Naive B cell (primary cell): ENCODE results near the gene DDX41. TPM values are rescaled to one million over a fixed set of nuclear protein-coding genes. Genes with fewer than 3 reads are reported as not detected.
"Not testable (repeated sequence)": the region's sequence is repeated elsewhere in the genome, so short reads cannot be mapped to it uniquely, and the experiment has no call there.

ENCODE experiments used
- ATAC-seq, 2 donors: fragments of 150-1000 bp; cut with Tn5 transposase; 2 replicates each; pipeline ENCODE4 v1.10.0; 2021; ENCODE audit warnings: low read depth in 2 of 2, mild to moderate bottlenecking in 2 of 2, moderate library complexity in 2 of 2
- DNase-seq: peaks from one replicate; pipeline ENCODE4 v3.0.0; 2022
- H3K27ac Mint-ChIP-seq, 6 donors: one replicate each; pipeline ENCODE4 v1.8.0; 2020 to 2022; ENCODE audit warnings: mild to moderate bottlenecking in 6 of 6, mixed read lengths in 6 of 6, moderate library complexity in 5 of 6, inconsistent platforms in 2 of 6
- H3K27me3 Mint-ChIP-seq, 3 donors: one replicate each; pipeline ENCODE4 v1.8.0; 2021 to 2022; ENCODE audit warnings: mixed read lengths in 3 of 3, mild to moderate bottlenecking in 1 of 3
- H3K36me3 Mint-ChIP-seq, 2 donors: one replicate each; pipeline ENCODE4 v1.8.0; 2020 to 2022; ENCODE audit warnings: mixed read lengths in 2 of 2, inconsistent platforms in 1 of 2, mild to moderate bottlenecking in 1 of 2
- H3K4me1 Mint-ChIP-seq, 3 donors: one replicate each; pipeline ENCODE4 v1.8.0; 2020 to 2022; ENCODE audit warnings: mixed read lengths in 3 of 3, inconsistent platforms in 1 of 3, mild to moderate bottlenecking in 1 of 3, moderate library complexity in 1 of 3
- H3K4me3 Mint-ChIP-seq, 8 donors: one replicate each; pipeline ENCODE4 v1.8.0; 2020 to 2022; ENCODE audit warnings: mild to moderate bottlenecking in 8 of 8, mixed read lengths in 8 of 8, moderate library complexity in 8 of 8, inconsistent platforms in 2 of 8
- H3K9me3 Mint-ChIP-seq, 7 donors: one replicate each; pipeline ENCODE4 v1.8.0; 2020 to 2022; ENCODE audit warnings: mixed read lengths in 7 of 7, mild to moderate bottlenecking in 5 of 7, inconsistent platforms in 2 of 7, moderate library complexity in 1 of 7
- polyA plus RNA-seq, 6 donors: library from polyadenylated mRNA; unstranded; fragments of 300-500 nt; fragmentation: Illumina TruSeq; gene quantifications; one replicate each; pipeline ENCODE4 v1.2.3, GENCODE V29; 2021; ENCODE audit warnings: low read depth in 6 of 6

DDX41 gene
- polyA plus RNA-seq = 10 to 100 TPM; 25.8 to 72.8 (median 43.0) TPM

DNA sequence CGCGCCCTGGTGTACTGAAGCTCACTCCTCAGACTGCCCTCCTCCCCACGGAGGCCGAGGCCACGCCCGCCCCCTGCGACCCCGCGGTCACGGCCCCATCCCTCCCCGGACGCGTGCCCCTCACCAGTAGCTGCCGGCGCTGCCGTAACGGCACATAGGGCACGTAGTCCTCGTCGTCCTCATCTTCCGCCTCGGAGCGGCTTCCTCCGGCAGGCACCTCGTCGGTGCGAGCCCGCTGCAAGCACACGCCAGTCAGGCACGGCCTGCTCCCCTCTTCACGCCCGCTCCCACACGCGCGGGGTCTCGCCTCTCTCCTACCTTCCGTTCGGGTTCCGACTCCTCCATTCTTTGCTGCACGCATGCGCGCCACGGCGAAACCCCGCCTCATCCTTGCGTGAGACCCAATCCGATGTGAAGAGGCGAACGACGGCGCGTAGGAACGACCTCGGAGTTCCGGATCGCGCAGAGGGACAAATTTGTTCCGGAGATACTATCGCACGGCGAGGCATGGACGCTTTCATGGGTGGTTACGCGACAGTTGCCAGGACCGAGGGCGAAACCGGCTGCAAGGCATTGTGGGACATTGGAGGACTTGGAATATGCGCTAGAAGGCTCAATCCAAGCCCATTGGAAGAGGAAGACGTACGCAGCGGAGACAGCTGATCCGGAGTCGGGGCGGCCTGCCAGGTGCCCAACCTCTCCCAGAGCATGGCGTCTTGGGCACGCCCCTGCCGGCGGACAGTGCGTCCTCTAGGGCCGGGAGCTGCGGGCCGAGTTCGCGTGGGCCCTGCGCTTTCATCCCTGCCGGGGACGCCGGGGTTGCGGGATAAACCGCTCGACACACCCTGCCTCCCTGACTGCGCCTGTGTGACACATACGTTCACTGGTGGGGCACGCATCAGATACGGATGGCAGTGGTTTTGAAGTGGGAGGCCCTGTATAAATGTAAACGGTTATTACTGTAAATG lies at the start of gene DDX41:
DDX41 (minus strand) TSS at position 361 of the 968 bp plus-strand sequence; CDS start at position 345, 16 bp downstream.
- H3K36me3 Mint-ChIP-seq = peaks cover 0 to 17% of the 10 kb centered on the region in 2 donors
- DNase-seq (peak; percentile 94), ATAC-seq (peak; percentile 91 to 93)
- no peaks in the 10 kb centered on the region for H3K27me3 Mint-ChIP-seq
- peaks cover 45 to 70% (median 60%) of the 10 kb centered on the region in 3 donors for H3K4me1 Mint-ChIP-seq
- peak within 1 kb of the TSS; percentile 86 to 99 (median 95) for H3K4me3 Mint-ChIP-seq
- peak within 1 kb of the TSS; percentile 15 to 99 (median 90) for H3K27ac Mint-ChIP-seq
- no peaks in the 10 kb centered on the region for H3K9me3 Mint-ChIP-seq

DNA sequence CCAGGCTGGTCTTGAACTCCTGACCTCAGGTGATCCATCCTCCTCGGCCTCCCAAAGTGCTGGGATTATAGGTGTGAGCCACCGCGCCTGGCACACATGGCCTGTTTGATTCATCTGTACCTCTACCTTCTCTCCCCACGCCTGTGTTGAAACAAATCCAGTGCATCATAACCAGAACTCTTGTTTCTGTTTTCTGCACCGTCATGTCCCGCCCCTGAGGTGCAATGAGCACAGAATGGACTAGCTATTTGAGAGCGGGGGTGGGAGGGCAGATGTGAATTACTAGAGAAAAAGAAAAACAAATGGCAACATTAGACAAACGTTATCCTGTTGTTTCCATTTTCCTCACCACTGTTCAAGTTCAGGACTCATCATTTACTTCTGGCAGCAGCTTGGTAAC lies 48.3 kb upstream of the DDX41 start:
- ATAC-seq (no peak), DNase-seq (no peak)
- Mint-ChIP-seq H3K4me1 (no peaks in the 10 kb centered on the region), H3K36me3 (no peaks in the 10 kb centered on the region), H3K9me3 (peaks cover 0 to 2% (median 0%) of the 10 kb centered on the region in 7 donors), H3K4me3 (no peak overlapping the region), H3K27ac (no peak overlapping the region), H3K27me3 (peaks cover 7 to 31% (median 22%) of the 10 kb centered on the region in 3 donors)

DNA sequence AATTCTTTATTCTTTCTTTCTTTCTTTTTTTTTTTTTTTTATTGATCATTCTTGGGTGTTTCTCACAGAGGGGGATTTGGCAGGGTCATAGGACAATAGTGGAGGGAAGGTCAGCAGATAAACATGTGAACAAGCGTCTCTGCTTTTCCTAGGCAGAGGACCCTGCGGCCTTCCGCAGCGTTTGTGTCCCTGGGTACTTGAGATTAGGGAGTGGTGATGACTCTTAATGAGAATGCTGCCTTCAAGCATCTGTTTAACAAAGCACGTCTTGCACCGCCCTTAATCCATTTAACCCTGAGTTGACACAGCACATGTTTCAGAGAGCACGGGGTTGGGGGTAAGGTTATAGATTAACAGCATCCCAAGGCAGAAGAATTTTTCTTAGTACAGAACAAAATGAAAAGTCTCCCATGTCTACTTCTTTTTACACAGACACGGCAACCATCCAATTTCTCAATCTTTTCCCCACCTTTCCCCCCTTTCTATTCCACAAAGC lies 42.7 kb upstream of the DDX41 start:
- not testable (repeated sequence) for ATAC-seq, H3K27ac Mint-ChIP-seq, DNase-seq, H3K4me3 Mint-ChIP-seq, H3K27me3 Mint-ChIP-seq, H3K36me3 Mint-ChIP-seq, H3K4me1 Mint-ChIP-seq, H3K9me3 Mint-ChIP-seq

DNA sequence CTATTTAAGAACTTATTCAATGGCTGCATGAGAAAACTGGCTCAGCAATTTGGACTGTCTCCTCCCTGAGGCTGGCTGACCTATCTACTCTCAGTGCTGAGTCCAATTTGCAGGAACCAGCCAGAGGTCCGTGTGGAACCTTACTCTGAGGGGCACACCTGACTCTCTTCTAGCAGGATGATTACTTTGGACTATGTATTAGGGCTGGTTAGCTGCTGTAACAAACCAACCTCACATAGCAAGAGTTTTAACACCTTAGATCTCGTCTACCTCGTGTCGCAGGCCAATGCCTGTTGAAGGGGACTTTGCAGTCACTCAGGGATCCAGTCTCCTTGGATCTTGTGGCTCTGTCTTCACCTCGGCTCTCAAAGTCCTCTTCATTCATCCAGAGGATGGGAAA lies 41.0 kb upstream of the DDX41 start:
- H3K4me3 Mint-ChIP-seq = peak overlapping the region in 1 of 8 donors; percentile 73
- no peak overlapping the region for H3K27ac Mint-ChIP-seq
- no peak for ATAC-seq

DNA sequence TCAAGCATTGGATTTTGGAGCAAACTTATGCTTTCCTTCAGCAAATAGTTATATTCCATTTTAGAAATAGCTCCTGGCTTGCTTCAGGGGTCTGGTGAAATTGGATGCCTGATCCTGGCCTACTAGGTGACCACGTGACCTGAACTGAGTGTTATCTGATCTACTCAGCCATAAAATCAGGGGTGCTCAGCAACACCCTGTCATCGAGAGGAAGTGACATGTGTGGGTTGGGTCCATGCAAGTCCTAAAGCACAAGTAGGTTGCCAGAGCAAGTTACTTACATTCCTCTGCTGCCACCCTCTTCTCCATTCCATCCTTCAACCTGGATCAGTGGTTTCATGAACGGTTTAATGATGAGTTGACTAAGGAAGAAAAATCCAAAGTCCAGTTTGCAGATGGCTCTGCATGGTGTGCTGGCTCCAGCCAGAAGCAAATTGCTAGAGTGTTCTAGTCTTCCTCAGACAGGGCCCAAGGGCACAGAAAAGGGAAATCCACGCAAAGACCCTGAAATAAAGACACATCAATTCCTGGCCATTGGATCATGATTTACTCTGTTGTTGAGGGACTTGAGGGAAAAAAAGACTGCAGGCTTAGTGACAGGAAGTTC lies 40.4 kb upstream of the DDX41 start:
- peak overlapping the region in 1 of 6 donors; percentile 72 for H3K27ac Mint-ChIP-seq
- no peak for DNase-seq
- H3K27me3 Mint-ChIP-seq = no peaks in the 10 kb centered on the region
- H3K4me3 Mint-ChIP-seq = peak overlapping the region in 1 of 8 donors; percentile 73
- peaks cover 0 to 2% (median 0%) of the 10 kb centered on the region in 7 donors for H3K9me3 Mint-ChIP-seq
- H3K4me1 Mint-ChIP-seq = peaks cover 19 to 23% (median 22%) of the 10 kb centered on the region in 3 donors
- no peak for ATAC-seq
- no peaks in the 10 kb centered on the region for H3K36me3 Mint-ChIP-seq

More for the DNA sequence above, 41.0 kb upstream of the DDX41 start:
- peaks cover 14 to 18% (median 16%) of the 10 kb centered on the region in 3 donors for H3K4me1 Mint-ChIP-seq
- DNase-seq = no peak
- no peaks in the 10 kb centered on the region for H3K27me3 Mint-ChIP-seq
- H3K9me3 Mint-ChIP-seq = peaks cover 0 to 2% (median 0%) of the 10 kb centered on the region in 7 donors
- H3K36me3 Mint-ChIP-seq = no peaks in the 10 kb centered on the region

DNA sequence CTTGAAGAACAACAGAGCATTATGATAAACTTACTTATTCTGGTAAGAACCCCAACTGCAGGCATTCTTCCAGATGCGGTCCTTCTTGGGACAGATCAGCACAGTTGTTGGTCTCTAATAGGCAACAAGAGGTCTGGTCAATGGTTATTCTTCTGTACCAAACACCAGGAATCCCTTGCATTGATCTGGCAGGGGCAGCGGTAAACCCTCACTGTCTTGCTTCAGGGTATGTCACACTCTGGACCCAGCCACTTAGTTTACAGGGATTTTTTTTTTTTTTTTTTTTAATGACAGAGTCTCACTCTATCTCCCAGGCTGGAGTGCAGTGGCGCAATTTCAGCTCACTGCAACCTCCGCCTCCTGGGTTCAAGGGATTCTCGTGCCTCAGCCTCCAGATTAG lies 38.9 kb upstream of the DDX41 start:
- H3K36me3 Mint-ChIP-seq = no peaks in the 10 kb centered on the region
- ATAC-seq = no peak
- H3K9me3 Mint-ChIP-seq = no peaks in the 10 kb centered on the region
- DNase-seq = no peak
- no peak overlapping the region for H3K27ac Mint-ChIP-seq
- H3K4me3 Mint-ChIP-seq = peak overlapping the region in 5 of 8 donors; percentile 83 to 95 (median 90)
- H3K27me3 Mint-ChIP-seq = no peaks in the 10 kb centered on the region
- H3K4me1 Mint-ChIP-seq = peaks cover 22 to 29% (median 26%) of the 10 kb centered on the region in 3 donors

DNA sequence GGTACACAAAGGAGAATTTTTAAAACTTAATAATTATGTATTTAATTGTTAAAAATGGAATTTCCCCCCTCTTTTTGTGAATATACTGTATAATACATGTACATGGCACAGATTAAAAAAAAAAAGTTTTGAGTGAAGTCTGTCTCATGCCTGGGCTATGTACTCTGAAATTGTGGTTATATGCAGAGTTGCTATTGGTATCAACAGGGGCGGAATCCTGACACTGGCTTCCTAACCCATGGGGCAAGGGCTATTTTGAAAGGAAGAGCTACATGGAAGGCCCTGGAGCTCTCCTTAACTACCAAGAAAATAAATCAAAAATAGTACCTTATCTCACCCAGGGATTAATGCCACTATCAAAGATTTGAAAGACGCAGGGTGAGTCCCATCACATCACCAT lies 38.5 kb upstream of the DDX41 start:
- Mint-ChIP-seq H3K4me1 (peaks cover 24 to 32% (median 30%) of the 10 kb centered on the region in 3 donors), H3K4me3 (peak overlapping the region; percentile 15 to 95 (median 90)), H3K9me3 (no peaks in the 10 kb centered on the region), H3K27ac (peak overlapping the region in 1 of 6 donors; percentile 88), H3K27me3 (no peaks in the 10 kb centered on the region), H3K36me3 (no peaks in the 10 kb centered on the region)
- no peak for ATAC-seq
- no peak for DNase-seq

DNA sequence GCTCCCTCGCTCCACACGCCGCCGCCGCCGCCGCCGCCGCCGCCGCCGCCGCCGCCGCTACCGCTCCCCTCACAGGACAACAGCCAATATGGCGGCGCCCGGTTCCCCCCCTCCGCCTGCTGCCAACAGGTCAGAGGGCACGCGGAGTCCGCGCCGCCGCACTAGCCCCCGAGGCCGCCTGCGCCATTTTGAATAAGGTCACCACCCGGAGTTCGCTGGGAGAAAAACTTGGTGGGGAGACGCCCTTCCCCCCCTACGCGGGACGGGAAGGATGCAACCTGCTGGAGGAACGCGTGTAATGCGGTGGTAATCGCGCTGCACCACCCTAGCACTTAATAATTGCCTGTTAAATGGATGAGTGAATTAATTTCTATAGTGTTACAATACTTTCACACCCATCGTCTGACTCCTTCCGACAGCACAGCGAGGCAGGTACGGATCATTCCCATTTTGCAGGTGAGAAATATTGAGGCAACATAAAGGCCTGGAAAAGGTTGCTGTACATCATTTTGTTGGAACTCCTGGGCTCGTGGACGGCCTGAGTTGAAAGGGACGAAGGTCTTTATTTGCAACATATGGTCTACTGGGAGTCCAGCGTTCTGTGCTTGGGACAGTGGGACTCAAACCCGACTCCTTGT lies 37.8 kb upstream of the DDX41 start, which contains the start of gene FAM193B:
FAM193B (minus strand) TSS at position 90 of the 638 bp plus-strand sequence. CDS start 105 bp downstream, outside the sequence.
- peak within 1 kb of the TSS; percentile 69 to 91 (median 84) for H3K27ac Mint-ChIP-seq
- H3K4me1 Mint-ChIP-seq = peaks cover 26 to 38% (median 33%) of the 10 kb centered on the region in 3 donors
- no peaks in the 10 kb centered on the region for H3K9me3 Mint-ChIP-seq
- DNase-seq (peak; percentile 93), ATAC-seq (peak; percentile 94 to 96)
- no peaks in the 10 kb centered on the region for H3K36me3 Mint-ChIP-seq
- no peaks in the 10 kb centered on the region for H3K27me3 Mint-ChIP-seq
- peak within 1 kb of the TSS; percentile 83 to 95 (median 92) for H3K4me3 Mint-ChIP-seq

DNA sequence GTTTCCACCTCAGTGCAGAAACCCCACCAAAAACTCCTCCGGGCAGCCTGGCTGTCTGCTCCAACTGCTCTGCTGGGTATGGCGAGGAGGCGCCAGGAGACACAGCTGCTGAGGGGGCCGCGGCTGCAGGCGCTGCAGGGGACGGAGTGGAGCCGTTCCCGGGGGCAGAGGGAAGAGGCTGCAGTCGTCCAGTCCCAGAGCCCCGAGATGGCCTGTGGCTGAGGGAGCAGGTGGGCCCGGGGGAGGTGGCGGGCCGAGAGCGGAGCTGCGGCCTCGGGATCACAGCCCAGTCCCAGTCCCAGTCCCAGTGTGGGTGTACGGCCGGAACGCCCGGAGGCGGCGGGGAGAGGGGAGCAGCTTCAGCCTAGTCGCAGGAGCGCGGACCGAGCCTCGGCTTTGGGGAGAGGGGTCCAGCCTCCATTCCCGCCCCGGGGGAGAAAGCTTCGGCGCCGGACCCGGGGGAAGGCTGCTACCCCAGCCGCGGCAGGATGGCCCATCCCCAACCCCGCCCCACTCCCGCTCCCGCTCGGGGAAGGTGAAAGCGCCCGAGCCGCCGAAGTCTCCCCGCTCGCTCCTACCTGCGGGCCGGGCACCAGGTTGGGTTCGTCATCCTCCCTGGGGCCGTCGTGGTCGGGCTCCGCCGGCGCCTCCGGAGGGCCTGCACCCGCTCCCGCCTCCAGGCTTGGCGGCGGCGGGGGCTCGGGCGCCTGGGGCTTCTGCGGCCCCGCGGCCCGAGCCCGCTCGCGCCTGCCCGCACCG lies 37.1 kb upstream of the DDX41 start:
- H3K9me3 Mint-ChIP-seq = no peaks in the 10 kb centered on the region
- peak; percentile 44 to 48 for ATAC-seq
- H3K27me3 Mint-ChIP-seq = no peaks in the 10 kb centered on the region
- peaks cover 28 to 42% (median 35%) of the 10 kb centered on the region in 3 donors for H3K4me1 Mint-ChIP-seq
- no peaks in the 10 kb centered on the region for H3K36me3 Mint-ChIP-seq
- peak; percentile 4 for DNase-seq
- H3K27ac Mint-ChIP-seq = peak overlapping the region in 3 of 6 donors; percentile 42 to 80 (median 65)
- peak overlapping the region; percentile 79 to 94 (median 86) for H3K4me3 Mint-ChIP-seq

DNA sequence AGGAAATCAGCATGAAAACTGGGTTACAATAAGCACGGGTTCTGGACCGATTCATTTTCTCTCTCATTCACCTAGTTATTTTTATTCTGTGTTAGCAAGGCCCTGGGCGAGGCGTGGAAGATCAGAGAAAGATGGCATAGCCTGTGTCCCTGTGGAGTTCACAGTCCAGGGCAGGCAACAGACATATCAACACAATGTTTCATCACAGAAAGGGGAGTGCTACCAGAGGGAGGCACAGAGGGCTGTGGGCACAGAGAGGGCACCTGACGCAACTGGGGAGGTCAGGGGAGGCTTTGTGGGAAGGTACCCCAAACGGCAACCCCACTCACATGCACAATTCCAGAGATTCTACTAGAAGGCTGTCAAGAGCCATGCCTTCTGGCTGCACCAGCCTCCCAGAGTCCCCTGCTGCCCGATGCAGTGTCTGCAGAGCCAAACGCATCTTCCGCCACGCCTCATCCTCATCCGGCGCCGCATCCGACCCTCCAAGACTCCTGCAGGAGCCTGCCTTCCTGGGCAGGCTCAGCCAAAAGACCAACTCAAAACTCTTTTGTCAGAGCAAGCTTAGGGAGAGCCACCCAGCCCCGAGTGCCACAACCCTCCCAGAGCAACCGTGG lies 36.2 kb upstream of the DDX41 start:
- H3K27me3 Mint-ChIP-seq = no peaks in the 10 kb centered on the region
- peak overlapping the region in 5 of 6 donors; percentile 1 to 72 (median 28) for H3K27ac Mint-ChIP-seq
- no peak for ATAC-seq
- peak overlapping the region; percentile 78 to 94 (median 86) for H3K4me3 Mint-ChIP-seq
- H3K4me1 Mint-ChIP-seq = peaks cover 34 to 51% (median 43%) of the 10 kb centered on the region in 3 donors
- DNase-seq = no peak
- H3K36me3 Mint-ChIP-seq = no peaks in the 10 kb centered on the region
- H3K9me3 Mint-ChIP-seq = no peaks in the 10 kb centered on the region

DNA sequence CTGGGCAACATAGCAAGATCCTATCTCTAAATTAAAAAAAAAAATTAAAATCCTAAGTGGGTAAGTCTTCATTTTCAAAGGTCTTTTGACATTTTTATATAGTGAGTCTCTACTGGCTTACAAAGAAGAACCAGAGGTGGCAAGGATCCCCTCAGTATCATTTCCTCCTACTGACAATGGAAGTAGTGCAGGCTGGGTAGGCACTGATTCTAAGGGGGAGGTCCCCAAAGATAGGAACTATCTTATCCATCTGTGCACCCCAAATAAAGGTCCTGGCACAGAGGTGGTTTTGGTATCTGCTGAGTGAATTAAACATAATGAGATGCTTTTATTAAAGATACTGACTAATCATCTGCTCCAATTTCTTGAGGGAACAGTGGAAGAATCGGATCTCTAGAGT lies 33.4 kb upstream of the DDX41 start:
- H3K9me3 Mint-ChIP-seq = no peaks in the 10 kb centered on the region
- no peaks in the 10 kb centered on the region for H3K36me3 Mint-ChIP-seq
- peak; percentile 45 to 51 for ATAC-seq
- no peaks in the 10 kb centered on the region for H3K27me3 Mint-ChIP-seq
- peak; percentile 22 for DNase-seq
- peak overlapping the region in 2 of 8 donors; percentile 11 to 83 for H3K4me3 Mint-ChIP-seq
- peaks cover 45 to 56% (median 50%) of the 10 kb centered on the region in 3 donors for H3K4me1 Mint-ChIP-seq
- peak overlapping the region in 4 of 6 donors; percentile 12 to 74 (median 34) for H3K27ac Mint-ChIP-seq

DNA sequence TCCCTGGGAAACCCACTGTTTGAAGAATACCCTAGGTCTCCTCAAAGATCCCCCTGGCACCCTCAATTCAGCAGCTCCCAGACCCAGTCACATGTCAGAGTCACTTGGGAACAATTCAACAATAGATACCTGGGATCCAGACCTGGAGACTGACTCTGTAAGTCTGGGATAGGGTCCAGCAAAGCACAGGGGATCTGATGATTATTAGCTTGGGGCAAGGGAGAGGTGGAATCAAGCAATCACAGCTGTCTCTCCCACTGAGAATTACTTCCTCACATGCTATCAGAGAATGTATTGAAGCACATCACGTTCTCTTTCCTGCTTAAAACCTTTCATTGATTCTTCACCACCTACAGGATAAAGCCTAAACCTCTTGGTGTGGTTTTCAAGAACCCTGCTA lies 31.7 kb upstream of the DDX41 start:
- DNase-seq (no peak), ATAC-seq (no peak)
- no peaks in the 10 kb centered on the region for H3K27me3 Mint-ChIP-seq
- H3K4me1 Mint-ChIP-seq = peaks cover 38 to 49% (median 48%) of the 10 kb centered on the region in 3 donors
- H3K27ac Mint-ChIP-seq = peak overlapping the region in 3 of 6 donors; percentile 47 to 87 (median 62)
- H3K4me3 Mint-ChIP-seq = no peak overlapping the region
- H3K9me3 Mint-ChIP-seq = no peaks in the 10 kb centered on the region
- no peaks in the 10 kb centered on the region for H3K36me3 Mint-ChIP-seq
